Natural killer cell (primary cell): ENCODE data around the gene POU3F1. TPM values are rescaled to one million over a fixed set of nuclear protein-coding genes. Genes with fewer than 3 reads are reported as not detected.

Experiments used
- ATAC-seq, 3 donors: fragments of 150-1000 bp in 2 of 3; fragments of 200-7000 bp in 1 of 3; cut with Tn5 transposase; 1 replicate in 1 of 3; 2 replicates in 2 of 3; pipeline ENCODE4 v1.10.0; 2021; ENCODE audit warnings: mild to moderate bottlenecking in 2 of 3, moderate library complexity in 2 of 3
- DNase-seq, 2 donors: peaks; one replicate each; pipeline versions ENCODE4 v3.0.0 to v3.0.0-alpha.2; 2013 to 2021; ENCODE audit warnings: mixed read lengths in 1 of 2
- H3K27ac ChIP-seq: one replicate; pipeline ENCODE4 v1.5.1; 2013; ENCODE audit warnings: mild to moderate bottlenecking, low read length
- H3K27me3 ChIP-seq: one replicate; pipeline ENCODE4 v1.6.1; 2013; ENCODE audit warnings: low read length; ENCODE audit not compliant: control insufficient read depth, insufficient read depth
- H3K36me3 ChIP-seq: one replicate; pipeline ENCODE4 v1.6.1; 2013; ENCODE audit warnings: low read length; ENCODE audit not compliant: control insufficient read depth, insufficient read depth
- H3K4me1 ChIP-seq: one replicate; pipeline ENCODE4 v1.6.1; 2013; ENCODE audit warnings: low read length; ENCODE audit not compliant: control insufficient read depth, insufficient read depth
- H3K4me3 ChIP-seq: one replicate; pipeline ENCODE4 v1.5.1; 2013; ENCODE audit warnings: low read length
- H3K9me3 ChIP-seq: one replicate; pipeline ENCODE4 v1.6.1; 2013; ENCODE audit warnings: low read length; ENCODE audit not compliant: control insufficient read depth, insufficient read depth
- H3K27ac Mint-ChIP-seq, 2 donors: one replicate each; pipeline ENCODE4 v1.8.0; 2022; ENCODE audit warnings: mild to moderate bottlenecking in 2 of 2, mixed read lengths in 2 of 2, moderate library complexity in 1 of 2
- H3K27me3 Mint-ChIP-seq, 2 donors: one replicate each; pipeline ENCODE4 v1.8.0; 2022; ENCODE audit warnings: low read depth in 2 of 2, mixed read lengths in 2 of 2
- H3K36me3 Mint-ChIP-seq: one replicate; pipeline ENCODE4 v1.8.0; 2022; ENCODE audit warnings: mixed read lengths
- H3K4me1 Mint-ChIP-seq, 2 donors: one replicate each; pipeline ENCODE4 v1.8.0; 2022; ENCODE audit warnings: mixed read lengths in 2 of 2
- H3K4me3 Mint-ChIP-seq: one replicate; pipeline ENCODE4 v1.8.0; 2022; ENCODE audit warnings: mild to moderate bottlenecking, moderate library complexity, mixed read lengths
- H3K9me3 Mint-ChIP-seq, 2 donors: one replicate each; pipeline ENCODE4 v1.8.0; 2022; ENCODE audit warnings: mixed read lengths in 2 of 2
- CTCF ChIP-seq: fragments of 200-600 bp; IDR thresholded peaks from one replicate; pipeline ENCODE4 v1.8.0; 2022; ENCODE audit warnings: antibody characterized with exemption
- WGBS: methylation state at CpG from one replicate; pipeline ENCODE4 v1.1.7; 2013; ENCODE audit warnings: missing lambda C conversion rate; ENCODE audit not compliant: insufficient coverage; 5-methylcytosine and 5-hydroxymethylcytosine counted together
- intact Hi-C: fragments of 100-400 bp; cut with micrococcal nuclease; formaldehyde crosslinking; loops from one replicate; pipeline ENCODE4 v1.14.2; 2022
- total RNA-seq, 4 donors: library from RNA; stranded (reverse); fragments of 120-200 nt in 1 of 4; gene quantifications; one replicate each; pipeline versions ENCODE4 v1.2.3 to v1.2.4, GENCODE V29; 2013 to 2022

The POU3F1 gene
- total RNA-seq, 3 donors from 2014 or later (not counting 1 experiment from before 2014, with no cell fraction given), result 0.12 to 0.15 TPM; not detected in 1

GRCh38 chr1:38082769-38083263, 36.2 kb upstream of the POU3F1 start:
- H3K4me1 Mint-ChIP-seq, result no peaks in the 10 kb centered on the region
- ATAC-seq, result no peak
- H3K27me3 Mint-ChIP-seq, result peaks cover 0 to 3% of the 10 kb centered on the region in 2 donors
- Histone ChIP-seq H3K4me3 (no peak overlapping the region), H3K27me3 (no peaks in the 10 kb centered on the region), H3K4me1 (no peaks in the 10 kb centered on the region), H3K27ac (no peak overlapping the region), H3K9me3 (no peaks in the 10 kb centered on the region), H3K36me3 (no peaks in the 10 kb centered on the region)
- no peak overlapping the region for H3K4me3 Mint-ChIP-seq
- intact Hi-C loops, result no loop called here
- no peaks in the 10 kb centered on the region for H3K36me3 Mint-ChIP-seq
- DNase-seq, result no peak
- no peaks in the 10 kb centered on the region for H3K9me3 Mint-ChIP-seq
- no peak overlapping the region for H3K27ac Mint-ChIP-seq
- WGBS, result 85% methylated on average over 2 of the region's 3 CpGs
- TF ChIP-seq CTCF, result no peak

DNA sequence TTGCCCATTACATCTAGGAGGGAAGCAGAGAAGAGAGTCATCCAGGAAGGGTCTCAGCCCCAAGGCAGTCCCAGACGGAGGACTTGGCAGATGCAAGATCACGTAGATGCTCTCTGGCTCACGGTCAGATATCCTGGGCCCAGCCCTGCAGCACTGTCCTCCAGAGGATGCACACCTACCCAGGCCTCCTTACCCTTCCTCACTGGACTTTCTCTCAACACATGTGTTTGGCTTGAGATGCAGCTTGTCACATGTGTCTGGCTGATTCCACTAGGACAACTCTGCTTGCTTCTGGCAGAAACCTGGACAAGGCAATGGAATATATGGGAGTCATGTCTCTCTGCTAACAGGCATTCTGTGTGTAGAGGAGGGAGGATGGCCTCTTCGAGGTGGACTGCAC, 32.4 kb upstream of the POU3F1 start:
- no peak for ATAC-seq
- H3K9me3 ChIP-seq, result no peaks in the 10 kb centered on the region
- no peaks in the 10 kb centered on the region for H3K27me3 ChIP-seq
- no peaks in the 10 kb centered on the region for H3K36me3 ChIP-seq
- no peak overlapping the region for H3K4me3 Mint-ChIP-seq
- no peak overlapping the region for H3K4me3 ChIP-seq
- H3K36me3 Mint-ChIP-seq, result no peaks in the 10 kb centered on the region
- no peaks in the 10 kb centered on the region for H3K9me3 Mint-ChIP-seq
- H3K4me1 Mint-ChIP-seq, result no peaks in the 10 kb centered on the region
- intact Hi-C loops, result no loop called here
- no peak overlapping the region for H3K27ac ChIP-seq
- DNase-seq, result no peak
- H3K27me3 Mint-ChIP-seq, result peaks cover 0 to 9% of the 10 kb centered on the region in 2 donors
- H3K4me1 ChIP-seq, result no peaks in the 10 kb centered on the region
- no peak for TF ChIP-seq CTCF
- 97% methylated on average over 4 of the region's 4 CpGs for WGBS
- H3K27ac Mint-ChIP-seq, result no peak overlapping the region

- H3K27me3 Mint-ChIP-seq, result peaks cover 13 to 17% of the 10 kb centered on the region in 2 donors
- H3K4me3 Mint-ChIP-seq, result no peak overlapping the region
- ATAC-seq (no peak), DNase-seq (no peak)
- H3K27me3 ChIP-seq, result no peaks in the 10 kb centered on the region
- H3K27ac ChIP-seq, result no peak overlapping the region
- no peaks in the 10 kb centered on the region for H3K4me1 ChIP-seq
- TF ChIP-seq CTCF, result no peak
- no peak overlapping the region for H3K4me3 ChIP-seq
- no peaks in the 10 kb centered on the region for H3K36me3 ChIP-seq
- 76% methylated on average over 1 of the region's 3 CpGs for WGBS
- H3K9me3 Mint-ChIP-seq, result no peaks in the 10 kb centered on the region
- H3K4me1 Mint-ChIP-seq, result no peaks in the 10 kb centered on the region
- H3K36me3 Mint-ChIP-seq, result no peaks in the 10 kb centered on the region
- intact Hi-C loops, result no loop called here
- no peaks in the 10 kb centered on the region for H3K9me3 ChIP-seq
- no peak overlapping the region for H3K27ac Mint-ChIP-seq
Measured at GRCh38 chr1:38077523-38078147, 31.0 kb upstream of the POU3F1 start.

GRCh38 chr1:38076455-38076854, 29.9 kb upstream of the POU3F1 start:
- H3K4me1 Mint-ChIP-seq, result no peaks in the 10 kb centered on the region
- H3K27ac Mint-ChIP-seq, result no peak overlapping the region
- intact Hi-C loops, result no loop called here
- Histone ChIP-seq H3K4me1 (no peaks in the 10 kb centered on the region), H3K27me3 (no peaks in the 10 kb centered on the region), H3K9me3 (no peaks in the 10 kb centered on the region), H3K36me3 (no peaks in the 10 kb centered on the region), H3K4me3 (no peak overlapping the region), H3K27ac (no peak overlapping the region)
- H3K4me3 Mint-ChIP-seq, result no peak overlapping the region
- 64% methylated on average over 6 of the region's 6 CpGs for WGBS
- ATAC-seq (no peak), DNase-seq (no peak)
- H3K27me3 Mint-ChIP-seq, result peaks cover 14 to 17% of the 10 kb centered on the region in 2 donors
- H3K36me3 Mint-ChIP-seq, result no peaks in the 10 kb centered on the region
- no peaks in the 10 kb centered on the region for H3K9me3 Mint-ChIP-seq
- no peak for TF ChIP-seq CTCF
